MM.1S (cell line): Measurements from ENCODE around the gene FOXB1.

Experiments used
- DNase-seq: peaks from one replicate; pipeline ENCODE4 v3.0.0-alpha.2; 2015
- H2AFZ ChIP-seq: fragments of 300-600 bp; sonication (generic); 2 replicates; pipeline ENCODE4 v1.6.0; 2016; ENCODE audit warnings: antibody characterized with exemption, low read length
- H3F3A ChIP-seq: fragments of 300-600 bp; sonication (generic); 2 replicates; pipeline ENCODE4 v1.6.1; 2016; ENCODE audit warnings: mild to moderate bottlenecking, antibody characterized with exemption, low read length, moderate library complexity, mixed read lengths; ENCODE audit not compliant: insufficient read depth
- H3K27ac ChIP-seq: fragments of 300-600 bp; sonication (generic); 2 replicates; pipeline ENCODE4 v1.5.1; 2016; ENCODE audit warnings: mild to moderate bottlenecking, low read length
- H3K27me3 ChIP-seq: fragments of 300-600 bp; sonication (generic); replicated peaks from 2 replicates; pipeline ENCODE4 v1.6.0; 2016; ENCODE audit warnings: low read length; ENCODE audit not compliant: insufficient read depth
- H3K36me3 ChIP-seq: fragments of 300-600 bp; sonication (generic); replicated peaks from 2 replicates; pipeline ENCODE4 v1.6.1; 2016; ENCODE audit warnings: mild to moderate bottlenecking, low read length, mixed read lengths; ENCODE audit not compliant: insufficient read depth
- H3K4me1 ChIP-seq: fragments of 300-600 bp; sonication (generic); 2 replicates; pipeline ENCODE4 v1.6.1; 2016; ENCODE audit warnings: low read length, mixed read lengths
- H3K4me2 ChIP-seq: fragments of 300-600 bp; sonication (generic); 2 replicates; pipeline ENCODE4 v1.6.0; 2016; ENCODE audit warnings: low read depth, low read length
- H3K4me3 ChIP-seq: fragments of 300-600 bp; sonication (generic); 2 replicates; pipeline ENCODE4 v1.5.1; 2016; ENCODE audit warnings: low read length, mixed read lengths
- H3K79me2 ChIP-seq: fragments of 300-600 bp; sonication (generic); 2 replicates; pipeline ENCODE4 v1.6.1; 2016; ENCODE audit warnings: mixed run types, low read length, mixed read lengths
- H3K9ac ChIP-seq: fragments of 300-600 bp; sonication (generic); 2 replicates; pipeline ENCODE4 v1.6.1; 2016; ENCODE audit warnings: low read length, mixed read lengths
- H3K9me2 ChIP-seq: fragments of 300-600 bp; sonication (generic); replicated peaks from 2 replicates; pipeline ENCODE4 v1.6.1; 2016; ENCODE audit warnings: mild to moderate bottlenecking, low read length, mixed read lengths; ENCODE audit not compliant: insufficient read depth
- H3K9me3 ChIP-seq: fragments of 300-600 bp; sonication (generic); replicated peaks from 2 replicates; pipeline ENCODE4 v1.6.1; 2016; ENCODE audit warnings: mild to moderate bottlenecking, low read length, mixed read lengths; ENCODE audit not compliant: insufficient read depth
- H4K20me1 ChIP-seq: fragments of 300-600 bp; sonication (generic); 2 replicates; pipeline ENCODE4 v1.6.1; 2016; ENCODE audit warnings: mild to moderate bottlenecking, low read length, moderate library complexity, mixed read lengths; ENCODE audit not compliant: insufficient read depth
- EZH2 ChIP-seq: fragments of 300-600 bp; sonication (generic); optimal IDR thresholded peaks from 2 replicates; pipeline ENCODE3; 2017; ENCODE audit warnings: low read depth, mild to moderate bottlenecking, antibody characterized with exemption, low read length, mixed read lengths
- EZH2phosphoT487 ChIP-seq: fragments of 300-600 bp; sonication (generic); IDR thresholded peaks from 2 replicates; pipeline ENCODE4 v1.6.1; 2018; ENCODE audit warnings: antibody characterized with exemption, low read length
- TF ChIP-seq, protein P1 (sequence below): fragments of 300-600 bp; sonication (generic); IDR thresholded peaks from 2 replicates; pipeline ENCODE4 v1.5.1; 2016; ENCODE audit warnings: antibody characterized with exemption, low read length, mixed read lengths

FOXB1 gene

DNA sequence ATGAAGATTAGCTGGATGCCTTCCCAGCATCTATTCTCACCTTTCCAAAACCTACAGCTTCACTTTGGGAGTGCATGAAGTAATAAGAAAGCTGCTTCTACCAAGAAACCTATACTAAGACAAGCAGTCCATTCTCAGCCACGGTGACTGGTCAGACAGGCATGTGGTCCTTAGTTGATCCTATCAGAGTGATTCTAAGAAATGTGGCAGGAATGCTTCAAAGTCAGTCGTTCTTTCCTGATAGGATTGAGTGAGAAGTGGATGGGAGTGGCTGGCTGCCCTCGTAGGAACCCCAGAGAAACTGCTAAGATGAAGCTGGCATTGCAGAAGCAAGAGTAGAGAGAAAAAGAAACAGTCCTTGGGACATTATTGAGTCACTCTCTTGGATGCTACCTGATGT, 16.6 kb downstream of the FOXB1 start:
- Histone ChIP-seq H3F3A (no peaks in the 10 kb centered on the region; the same call in 1 of the 2 replicates), H4K20me1 (no peaks in the 10 kb centered on the region), H3K9me3 (no peaks in the 10 kb centered on the region), H3K9me2 (no peaks in the 10 kb centered on the region), H3K79me2 (no peaks in the 10 kb centered on the region), H3K4me3 (no peak overlapping the region), H3K27ac (no peak overlapping the region), H3K36me3 (no peaks in the 10 kb centered on the region), H3K27me3 (no peaks in the 10 kb centered on the region), H3K9ac (no peak overlapping the region), H2AFZ (no peak overlapping the region), H3K4me1 (peaks cover 18% of the 10 kb centered on the region), H3K4me2 (no peak overlapping the region)
- TF ChIP-seq, protein P1, sequence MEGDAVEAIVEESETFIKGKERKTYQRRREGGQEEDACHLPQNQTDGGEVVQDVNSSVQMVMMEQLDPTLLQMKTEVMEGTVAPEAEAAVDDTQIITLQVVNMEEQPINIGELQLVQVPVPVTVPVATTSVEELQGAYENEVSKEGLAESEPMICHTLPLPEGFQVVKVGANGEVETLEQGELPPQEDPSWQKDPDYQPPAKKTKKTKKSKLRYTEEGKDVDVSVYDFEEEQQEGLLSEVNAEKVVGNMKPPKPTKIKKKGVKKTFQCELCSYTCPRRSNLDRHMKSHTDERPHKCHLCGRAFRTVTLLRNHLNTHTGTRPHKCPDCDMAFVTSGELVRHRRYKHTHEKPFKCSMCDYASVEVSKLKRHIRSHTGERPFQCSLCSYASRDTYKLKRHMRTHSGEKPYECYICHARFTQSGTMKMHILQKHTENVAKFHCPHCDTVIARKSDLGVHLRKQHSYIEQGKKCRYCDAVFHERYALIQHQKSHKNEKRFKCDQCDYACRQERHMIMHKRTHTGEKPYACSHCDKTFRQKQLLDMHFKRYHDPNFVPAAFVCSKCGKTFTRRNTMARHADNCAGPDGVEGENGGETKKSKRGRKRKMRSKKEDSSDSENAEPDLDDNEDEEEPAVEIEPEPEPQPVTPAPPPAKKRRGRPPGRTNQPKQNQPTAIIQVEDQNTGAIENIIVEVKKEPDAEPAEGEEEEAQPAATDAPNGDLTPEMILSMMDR, result no peak
- no peak for TF ChIP-seq EZH2
- no peak for TF ChIP-seq EZH2phosphoT487
- DNase-seq, result no peak

DNA sequence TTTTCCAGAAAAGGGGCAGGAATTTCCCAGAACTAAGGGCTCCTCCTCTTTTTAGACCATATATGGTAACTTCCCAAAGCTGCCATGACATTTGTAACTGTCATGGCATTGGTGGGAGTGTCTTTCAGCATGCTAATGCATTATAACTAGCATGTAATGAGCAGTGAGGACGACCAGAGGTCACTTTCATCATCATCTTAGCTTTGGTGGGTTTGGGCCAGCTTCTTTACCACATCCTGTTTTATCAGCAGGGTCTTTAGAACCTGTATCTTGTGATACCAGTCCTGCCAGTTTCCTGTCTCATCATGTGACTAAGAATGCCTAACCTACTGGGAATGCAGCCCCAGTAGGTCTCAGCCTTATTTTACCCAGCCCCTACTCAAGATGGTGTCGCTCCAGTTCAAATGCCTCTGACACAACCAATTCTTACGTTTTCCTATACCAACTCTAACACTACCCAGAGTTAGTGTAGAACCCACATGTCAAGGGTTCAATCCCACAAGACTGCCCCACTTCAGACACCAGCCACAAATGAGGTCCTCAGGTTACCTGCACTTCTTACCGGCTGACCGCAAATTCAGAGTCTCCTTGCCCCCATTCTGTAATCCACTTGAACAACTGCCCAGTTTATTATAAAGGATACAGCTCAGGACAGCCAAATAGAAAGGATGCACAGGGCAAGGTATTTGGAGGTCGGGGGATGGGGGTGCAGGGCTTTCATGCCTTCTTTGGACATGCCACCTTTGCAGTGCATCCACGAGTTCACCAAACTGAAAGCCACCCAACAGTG, 17.7 kb downstream of the FOXB1 start:
- Histone ChIP-seq H3K4me3 (no peak overlapping the region), H3F3A (no peaks in the 10 kb centered on the region; the same call in 1 of the 2 replicates), H3K4me1 (peaks cover 18% of the 10 kb centered on the region), H2AFZ (no peak overlapping the region), H3K9ac (no peak overlapping the region), H3K27me3 (no peaks in the 10 kb centered on the region), H3K4me2 (no peak overlapping the region), H4K20me1 (no peaks in the 10 kb centered on the region), H3K9me3 (no peaks in the 10 kb centered on the region), H3K9me2 (no peaks in the 10 kb centered on the region), H3K79me2 (no peaks in the 10 kb centered on the region), H3K27ac (no peak overlapping the region), H3K36me3 (no peaks in the 10 kb centered on the region)
- TF ChIP-seq EZH2 (no peak), EZH2phosphoT487 (no peak)
- TF ChIP-seq, protein P1, result no peak
- no peak for DNase-seq

DNA sequence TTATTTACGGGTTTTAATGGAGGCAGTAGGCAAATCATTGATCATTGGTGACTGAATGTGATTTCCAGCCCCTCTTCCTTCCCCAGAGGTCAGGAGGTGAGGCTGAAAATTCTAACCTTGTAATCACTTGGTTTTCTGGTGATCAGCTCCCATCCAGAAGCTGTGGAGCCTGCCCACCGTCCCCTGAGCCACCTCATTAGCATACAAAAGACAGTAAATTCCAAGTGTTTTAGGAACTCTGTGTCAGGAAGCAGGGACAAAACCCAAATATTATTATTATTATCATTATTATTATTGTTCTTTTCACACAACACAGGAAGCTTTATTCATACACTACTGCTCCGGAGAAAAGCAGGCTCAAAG, 18.2 kb downstream of the FOXB1 start:
- no peak overlapping the region for H3K9ac ChIP-seq
- no peak overlapping the region for H3K4me3 ChIP-seq
- no peak overlapping the region for H3K4me2 ChIP-seq
- no peak overlapping the region for H2AFZ ChIP-seq
- DNase-seq, result no peak
- no peak for TF ChIP-seq EZH2
- TF ChIP-seq, protein P1, result no peak
- no peak for TF ChIP-seq EZH2phosphoT487
- no peaks in the 10 kb centered on the region for H3K36me3 ChIP-seq
- H3K27me3 ChIP-seq, result no peaks in the 10 kb centered on the region
- H3K9me2 ChIP-seq, result no peaks in the 10 kb centered on the region
- no peaks in the 10 kb centered on the region for H4K20me1 ChIP-seq
- H3K27ac ChIP-seq, result no peak overlapping the region
- H3K4me1 ChIP-seq, result peaks cover 15% of the 10 kb centered on the region
- H3K79me2 ChIP-seq, result no peaks in the 10 kb centered on the region
- no peaks in the 10 kb centered on the region; the same call in 1 of the 2 replicates for H3F3A ChIP-seq
- no peaks in the 10 kb centered on the region for H3K9me3 ChIP-seq
